ENCODE results near the gene FAM110A.

Gene FAM110A

DNA sequence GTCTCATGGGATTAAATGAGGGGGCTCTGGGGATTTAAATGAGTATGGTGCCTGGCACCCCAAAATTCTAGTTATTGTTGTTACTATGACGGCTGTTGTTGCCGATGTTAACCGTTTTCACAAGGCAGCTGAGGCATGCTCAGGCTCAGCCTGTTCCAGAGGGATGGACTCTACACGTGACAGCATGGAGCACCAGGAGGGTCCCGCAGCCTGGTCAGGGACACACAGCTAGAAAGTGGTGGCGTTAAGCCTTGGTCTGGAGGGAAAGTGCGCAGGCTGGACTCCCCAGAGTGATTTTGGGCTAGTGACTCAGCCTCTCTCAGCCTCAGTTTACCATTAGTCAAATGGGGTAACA lies 7.0 kb downstream of the FAM110A start:
- TF ChIP-seq, protein P1, sequence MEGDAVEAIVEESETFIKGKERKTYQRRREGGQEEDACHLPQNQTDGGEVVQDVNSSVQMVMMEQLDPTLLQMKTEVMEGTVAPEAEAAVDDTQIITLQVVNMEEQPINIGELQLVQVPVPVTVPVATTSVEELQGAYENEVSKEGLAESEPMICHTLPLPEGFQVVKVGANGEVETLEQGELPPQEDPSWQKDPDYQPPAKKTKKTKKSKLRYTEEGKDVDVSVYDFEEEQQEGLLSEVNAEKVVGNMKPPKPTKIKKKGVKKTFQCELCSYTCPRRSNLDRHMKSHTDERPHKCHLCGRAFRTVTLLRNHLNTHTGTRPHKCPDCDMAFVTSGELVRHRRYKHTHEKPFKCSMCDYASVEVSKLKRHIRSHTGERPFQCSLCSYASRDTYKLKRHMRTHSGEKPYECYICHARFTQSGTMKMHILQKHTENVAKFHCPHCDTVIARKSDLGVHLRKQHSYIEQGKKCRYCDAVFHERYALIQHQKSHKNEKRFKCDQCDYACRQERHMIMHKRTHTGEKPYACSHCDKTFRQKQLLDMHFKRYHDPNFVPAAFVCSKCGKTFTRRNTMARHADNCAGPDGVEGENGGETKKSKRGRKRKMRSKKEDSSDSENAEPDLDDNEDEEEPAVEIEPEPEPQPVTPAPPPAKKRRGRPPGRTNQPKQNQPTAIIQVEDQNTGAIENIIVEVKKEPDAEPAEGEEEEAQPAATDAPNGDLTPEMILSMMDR (IDR thresholded peaks at IDR 0.05): no peak
- TF ChIP-seq ZFX (IDR thresholded peaks at IDR 0.05; ENCODE audit: borderline replicate concordance): no peak
- H3K27ac ChIP-seq: no peak overlapping the region

DNA sequence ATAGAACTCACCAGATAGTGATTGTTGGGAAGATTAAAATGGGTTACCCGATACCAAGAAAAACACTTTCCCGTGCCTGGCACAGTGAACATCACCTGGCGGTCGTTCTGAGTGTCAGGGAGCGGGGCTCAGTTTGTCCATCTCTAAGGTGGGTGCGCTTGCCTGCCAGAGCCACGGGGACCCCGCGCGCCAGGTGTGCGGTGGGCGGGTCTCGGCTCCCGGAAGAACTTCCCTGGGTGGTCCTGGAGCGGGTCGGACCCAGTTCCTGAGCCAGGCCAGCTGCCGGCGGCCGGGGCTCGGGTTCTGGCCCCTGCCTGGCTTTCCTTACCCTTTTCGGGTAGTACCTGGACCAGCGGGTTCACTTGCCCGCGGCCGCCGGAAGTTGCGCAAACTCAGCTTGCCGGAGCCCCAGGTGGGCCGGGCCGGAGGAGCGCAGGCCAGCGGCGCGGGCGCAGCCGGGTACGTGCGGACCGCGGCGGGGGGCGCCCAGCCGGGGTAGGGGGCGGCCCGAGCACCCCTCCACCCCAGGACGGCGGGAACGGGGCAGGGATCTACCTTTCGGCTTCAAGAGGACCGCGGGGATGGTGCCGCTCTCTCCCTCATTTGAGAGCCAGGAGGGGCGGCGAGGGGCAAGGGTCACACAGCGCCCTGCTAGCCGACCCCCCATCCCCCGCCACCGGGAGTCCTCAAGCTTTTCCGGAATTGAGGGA lies 7.5 kb downstream of the FAM110A start:
- TF ChIP-seq, protein P1 (IDR thresholded peaks at IDR 0.05): no peak
- no peak for TF ChIP-seq ZFX (IDR thresholded peaks at IDR 0.05; ENCODE audit: borderline replicate concordance)
- peak overlapping the region; percentile 82 for H3K27ac ChIP-seq

DNA sequence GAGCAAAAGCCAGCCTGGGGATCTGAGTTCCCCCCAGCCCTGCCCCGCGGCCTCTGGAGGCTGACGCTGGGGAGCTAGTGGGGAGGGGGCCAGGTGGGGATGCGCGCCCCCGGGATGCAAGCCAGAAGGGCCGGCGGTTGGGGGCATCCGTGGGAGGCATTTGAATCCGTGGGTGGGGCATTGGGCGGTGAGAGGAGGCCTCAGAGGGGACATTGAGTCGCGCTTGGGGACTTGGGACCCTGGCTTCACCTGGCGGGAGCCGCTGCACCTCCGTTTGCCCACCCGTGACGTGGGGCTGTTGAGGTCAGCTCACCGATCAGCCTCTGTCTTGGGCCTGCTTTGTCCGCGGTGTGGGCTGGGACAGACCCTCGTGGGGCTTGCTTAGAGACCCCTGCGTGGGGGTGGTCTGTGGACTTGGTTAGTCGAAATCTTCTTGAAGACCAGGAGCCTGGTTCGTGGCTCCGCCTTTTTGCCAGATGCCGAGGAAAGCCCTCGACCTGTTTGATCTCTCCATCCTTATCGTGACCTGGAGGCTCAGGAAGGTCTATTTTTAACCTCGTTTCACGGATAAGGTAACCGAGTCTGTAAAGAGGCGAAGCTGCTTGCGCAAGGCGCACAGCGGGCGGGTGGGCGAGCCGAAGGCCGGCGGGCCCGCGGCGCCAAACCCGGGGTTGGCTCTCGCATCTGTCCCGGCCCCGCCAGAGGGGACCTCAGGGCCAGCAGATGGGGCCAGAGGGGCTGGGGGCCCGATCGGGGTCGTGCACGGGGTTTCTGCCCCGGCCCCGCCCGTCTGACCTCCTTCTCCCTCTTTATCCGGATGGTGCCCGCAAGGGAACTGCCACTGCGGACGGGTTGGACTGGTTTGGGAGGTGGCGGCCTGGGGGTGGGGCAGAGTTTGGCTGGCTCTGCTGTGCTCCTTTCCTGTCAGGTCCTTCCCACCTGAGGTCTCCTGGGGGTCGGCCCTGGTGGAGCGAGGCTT lies 8.3 kb downstream of the FAM110A start:
- peak overlapping the region; percentile 82 for H3K27ac ChIP-seq
- TF ChIP-seq ZFX (IDR thresholded peaks at IDR 0.05; ENCODE audit: borderline replicate concordance): no peak
- TF ChIP-seq, protein P1 (IDR thresholded peaks at IDR 0.05): no peak

DNA sequence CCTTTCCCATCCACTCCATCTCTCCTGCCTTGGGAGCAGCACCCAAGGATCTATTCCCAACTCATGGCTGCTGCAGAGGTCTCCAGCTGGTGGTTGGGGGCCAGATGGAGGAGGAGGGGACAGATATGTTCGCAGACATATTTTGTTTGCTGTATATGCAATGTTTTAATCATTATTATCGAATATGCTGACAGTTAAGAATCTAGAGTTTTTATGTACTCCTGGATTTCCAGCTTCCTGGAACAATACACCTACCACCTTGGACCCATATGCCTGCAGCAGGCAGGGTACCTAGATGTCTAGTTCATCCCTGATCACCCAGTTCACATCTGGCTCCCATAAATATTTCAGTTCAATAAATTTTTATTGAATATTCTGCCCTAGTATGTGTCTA lies 9.0 kb downstream of the FAM110A start:
- TF ChIP-seq, protein P1 (IDR thresholded peaks at IDR 0.05): no peak
- TF ChIP-seq ZFX (IDR thresholded peaks at IDR 0.05; ENCODE audit: borderline replicate concordance): no peak
- peak overlapping the region; percentile 82 for H3K27ac ChIP-seq

DNA sequence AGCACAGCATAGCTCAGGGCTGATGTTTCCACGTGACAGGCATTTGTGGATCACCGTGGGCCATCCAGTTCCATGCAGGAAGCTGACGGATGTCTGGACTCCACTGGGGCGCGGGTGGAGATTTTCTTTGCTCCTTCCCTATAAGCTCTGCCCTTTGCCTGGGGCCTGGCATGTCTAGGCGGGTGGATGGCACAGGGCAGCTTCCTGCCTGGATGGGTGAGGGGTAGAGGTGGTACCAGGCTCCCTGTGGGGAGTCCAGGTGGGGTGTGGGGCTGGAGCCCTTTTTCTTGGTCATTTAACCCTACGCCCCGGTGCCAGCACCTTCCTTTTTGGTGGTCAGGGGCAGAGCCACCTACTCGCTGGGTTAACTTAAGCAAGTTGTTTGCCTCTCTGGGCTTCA lies 10.4 kb downstream of the FAM110A start:
- H3K27ac ChIP-seq: peak overlapping the region; percentile 82
- TF ChIP-seq, protein P1 (IDR thresholded peaks at IDR 0.05): no peak
- TF ChIP-seq ZFX (IDR thresholded peaks at IDR 0.05; ENCODE audit: borderline replicate concordance): no peak

DNA sequence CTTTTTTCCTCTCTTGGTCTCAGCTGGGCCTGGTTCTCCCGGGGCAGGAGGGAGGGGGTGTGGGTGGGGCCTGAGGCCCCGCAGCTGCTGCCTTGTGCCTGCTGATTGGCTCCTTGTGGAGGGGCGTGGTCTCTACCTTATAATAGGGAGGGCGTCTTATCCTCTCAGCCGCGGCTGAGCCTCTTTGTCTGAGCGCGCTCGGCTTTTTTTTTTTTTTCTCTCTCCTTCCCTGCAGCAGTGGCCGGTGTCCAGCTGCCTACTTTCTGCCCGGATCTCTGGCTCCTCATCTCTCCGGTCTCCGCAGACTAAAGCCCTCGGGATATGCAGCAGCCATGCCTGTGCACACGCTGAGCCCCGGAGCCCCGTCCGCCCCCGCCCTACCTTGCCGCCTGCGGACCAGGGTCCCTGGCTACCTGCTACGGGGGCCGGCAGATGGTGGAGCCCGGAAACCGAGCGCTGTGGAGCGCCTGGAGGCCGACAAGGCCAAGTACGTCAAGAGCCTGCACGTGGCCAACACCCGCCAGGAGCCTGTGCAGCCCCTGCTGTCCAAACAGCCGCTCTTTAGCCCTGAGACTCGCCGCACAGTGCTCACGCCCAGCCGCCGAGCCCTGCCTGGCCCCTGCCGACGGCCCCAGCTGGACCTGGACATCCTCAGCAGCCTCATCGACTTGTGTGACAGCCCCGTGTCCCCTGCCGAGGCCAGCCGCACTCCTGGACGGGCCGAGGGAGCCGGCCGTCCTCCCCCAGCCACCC lies 11.1 kb downstream of the FAM110A start:
- TF ChIP-seq, protein P1 (IDR thresholded peaks at IDR 0.05): no peak
- TF ChIP-seq ZFX (IDR thresholded peaks at IDR 0.05; ENCODE audit: borderline replicate concordance): no peak
- peak overlapping the region; percentile 82 for H3K27ac ChIP-seq
